Neural cell (in vitro differentiated cells): ENCODE measurements around the gene ACAD10. TPM values are rescaled to one million over a fixed set of nuclear protein-coding genes. Genes with fewer than 3 reads are reported as not detected.

Experiments used
- H2AFZ ChIP-seq: fragments of 200-600, 300-800 bp; sonication (generic), shearing (Covaris generic); 2 replicates; pipeline ENCODE4 v1.6.0; 2014; ENCODE audit warnings: low read depth, mild to moderate bottlenecking, antibody characterized with exemption, low read length, moderate library complexity
- H3F3A ChIP-seq: fragments of 200-600 bp; shearing (Covaris generic); 2 replicates; pipeline ENCODE4 v1.6.1; 2016; ENCODE audit warnings: mild to moderate bottlenecking, moderate library complexity, mixed read lengths, antibody characterized with exemption, low read length; ENCODE audit not compliant: insufficient read depth, poor library complexity, severe bottlenecking
- H3K27ac ChIP-seq: fragments of 200-600, 300-800 bp; sonication (generic), shearing (Covaris generic); 2 replicates; pipeline ENCODE4 v1.5.1; 2014; ENCODE audit warnings: mild to moderate bottlenecking, low read length, moderate library complexity
- H3K27me3 ChIP-seq: fragments of 300-800, 200-600 bp; sonication (generic), shearing (Covaris generic); 2 replicates; pipeline ENCODE4 v1.6.0; 2014; ENCODE audit warnings: mild to moderate bottlenecking, low read depth, low read length, moderate library complexity; ENCODE audit not compliant: insufficient read depth
- H3K36me3 ChIP-seq: fragments of 300-800, 200-600 bp; sonication (generic), shearing (Covaris generic); 2 replicates; pipeline ENCODE4 v1.5.1; 2014; ENCODE audit warnings: mild to moderate bottlenecking, antibody characterized with exemption, low read length, moderate library complexity; ENCODE audit not compliant: insufficient read depth
- H3K4me2 ChIP-seq: fragments of 300-800, 200-600 bp; sonication (generic), shearing (Covaris generic); 2 replicates; pipeline ENCODE4 v1.6.0; 2014; ENCODE audit warnings: mild to moderate bottlenecking, low read length
- H3K4me3 ChIP-seq: fragments of 300-800, 200-600 bp; sonication (generic), shearing (Covaris generic); 2 replicates; pipeline ENCODE4 v1.5.1; 2014; ENCODE audit warnings: mild to moderate bottlenecking, low read length, moderate library complexity
- H3K79me2 ChIP-seq: fragments of 200-600 bp; shearing (Covaris generic); replicated peaks from 2 replicates; pipeline ENCODE4 v1.6.0; 2014; ENCODE audit warnings: mild to moderate bottlenecking, low read length, moderate library complexity; ENCODE audit not compliant: insufficient read depth
- H3K9ac ChIP-seq: fragments of 300-800, 200-600 bp; sonication (generic), shearing (Covaris generic); 2 replicates; pipeline ENCODE4 v1.6.1; 2016; ENCODE audit warnings: mild to moderate bottlenecking, low read length, mixed read lengths
- H3K9me2 ChIP-seq: fragments of 200-600 bp; shearing (Covaris generic); 2 replicates; pipeline ENCODE4 v1.6.1; 2016; ENCODE audit warnings: mild to moderate bottlenecking, low read length, mixed read lengths; ENCODE audit not compliant: insufficient read depth
- H3K9me3 ChIP-seq: fragments of 200-600, 300-800 bp; sonication (generic), shearing (Covaris generic); 2 replicates; pipeline ENCODE4 v1.6.1; 2016; ENCODE audit warnings: mild to moderate bottlenecking, mixed run types, low read length, moderate library complexity, mixed read lengths
- H4K20me1 ChIP-seq: fragments of 200-600 bp; shearing (Covaris generic); 2 replicates; pipeline ENCODE4 v1.6.1; 2016; ENCODE audit warnings: mild to moderate bottlenecking, mixed run types; ENCODE audit not compliant: insufficient read depth
- CTCF ChIP-seq: fragments of 450-650 bp; IDR thresholded peaks from 2 replicates; pipeline ENCODE4 v1.5.1; 2014; ENCODE audit warnings: antibody characterized with exemption, mild to moderate bottlenecking, moderate library complexity; ENCODE audit not compliant: poor library complexity, severe bottlenecking
- EP300 ChIP-seq: fragments of 450-650 bp; conservative IDR thresholded peaks from 2 replicates; pipeline ENCODE4 v1.6.1; 2014; ENCODE audit warnings: antibody characterized with exemption, mild to moderate bottlenecking, moderate library complexity; ENCODE audit not compliant: poor library complexity, severe bottlenecking
- EZH2 ChIP-seq: fragments of 200-600, 300-800 bp; shearing (Covaris generic), sonication (generic); IDR thresholded peaks from 2 replicates; pipeline ENCODE4 v1.6.1; 2014; ENCODE audit warnings: antibody characterized with exemption, low read length, borderline replicate concordance, mild to moderate bottlenecking; ENCODE audit not compliant: insufficient read depth, poor library complexity, severe bottlenecking
- MXI1 ChIP-seq: fragments of 450-650 bp; conservative IDR thresholded peaks from 2 replicates; pipeline ENCODE4 v1.6.1; 2014; ENCODE audit warnings: antibody characterized with exemption, mild to moderate bottlenecking; ENCODE audit not compliant: poor library complexity, severe bottlenecking
- POLR2AphosphoS5 ChIP-seq: IDR thresholded peaks from 2 replicates; pipeline ENCODE4 v1.6.1; 2012
- RAD21 ChIP-seq: fragments of 450-650 bp; conservative IDR thresholded peaks from 2 replicates; pipeline ENCODE4 v1.6.1; 2014; ENCODE audit warnings: antibody characterized with exemption, mild to moderate bottlenecking, moderate library complexity
- REST ChIP-seq: IDR thresholded peaks from 2 replicates; pipeline ENCODE4 v1.6.1; 2012; ENCODE audit warnings: borderline replicate concordance
- SMC3 ChIP-seq: fragments of 450-650 bp; conservative IDR thresholded peaks from 2 replicates; pipeline ENCODE4 v1.6.1; 2014; ENCODE audit warnings: antibody characterized with exemption, mild to moderate bottlenecking, moderate library complexity; ENCODE audit not compliant: poor library complexity
- TAF1 ChIP-seq: IDR thresholded peaks from 2 replicates; pipeline ENCODE4 v1.6.1; 2012; ENCODE audit warnings: low read depth
- polyA plus RNA-seq: library from polyadenylated mRNA; depleted of rRNA; stranded (reverse); fragments of >200 nt; gene quantifications from 2 replicates; pipeline ENCODE4 v1.2.3, GENCODE V29; 2014

The ACAD10 gene
- polyA plus RNA-seq, 1 donor from 2014 or later = 25.7 TPM

- Histone ChIP-seq H2AFZ (no peak overlapping the region), H3K9me3 (no peaks in the 10 kb centered on the region), H4K20me1 (no peaks in the 10 kb centered on the region), H3K27ac (no peak overlapping the region), H3K4me2 (no peak overlapping the region), H3K36me3 (no peaks in the 10 kb centered on the region), H3K9me2 (no peaks in the 10 kb centered on the region), H3K4me3 (no peak overlapping the region), H3F3A (no peaks in the 10 kb centered on the region), H3K79me2 (no peaks in the 10 kb centered on the region), H3K9ac (no peak overlapping the region), H3K27me3 (no peaks in the 10 kb centered on the region)
- no peak for TF ChIP-seq POLR2AphosphoS5
Observed at GRCh38 chr12:111664961-111665865, 20.6 kb upstream of the ACAD10 start.

DNA sequence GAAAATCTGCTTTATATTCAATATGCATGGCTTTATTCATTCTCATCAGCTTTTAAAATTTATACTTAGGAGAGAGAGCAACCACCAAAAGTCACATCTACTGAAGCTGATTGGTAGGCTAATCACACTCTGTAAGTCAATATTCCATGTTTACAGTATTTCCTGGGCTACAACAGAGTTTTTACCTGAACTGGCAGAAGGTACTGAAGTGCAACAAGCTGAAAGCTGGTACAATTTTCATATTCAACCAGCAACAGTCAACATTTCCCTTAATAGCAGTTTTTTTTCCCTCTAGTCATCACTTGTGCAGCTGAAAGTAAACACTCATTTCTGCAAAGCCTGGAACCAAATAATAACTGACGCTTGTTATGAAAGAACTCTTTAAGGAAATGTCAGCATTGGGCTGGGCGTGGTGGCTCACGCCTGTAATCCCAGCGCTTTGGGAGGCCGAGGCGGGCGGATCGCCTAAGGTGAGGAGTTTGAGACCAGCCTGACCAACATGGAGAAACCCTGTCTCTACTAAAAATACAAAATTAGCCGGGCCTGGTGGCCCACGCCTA lies 13.0 kb upstream of the ACAD10 start:
- Histone ChIP-seq H3K36me3 (peaks cover 4% of the 10 kb centered on the region), H3K79me2 (no peaks in the 10 kb centered on the region), H4K20me1 (no peaks in the 10 kb centered on the region), H3K27ac (no peak overlapping the region), H3K4me3 (no peak overlapping the region), H3F3A (no peaks in the 10 kb centered on the region), H3K9me2 (no peaks in the 10 kb centered on the region), H3K4me2 (no peak overlapping the region), H3K9me3 (no peaks in the 10 kb centered on the region), H3K9ac (no peak overlapping the region), H3K27me3 (no peaks in the 10 kb centered on the region), H2AFZ (no peak overlapping the region)
- TF ChIP-seq POLR2AphosphoS5 (no peak), EZH2 (no peak), SMC3 (no peak), MXI1 (no peak), CTCF (no peak), REST (no peak), EP300 (no peak), TAF1 (no peak), RAD21 (no peak)
